ENCODE results near the gene MAN1C1. TPM values are rescaled to one million over a fixed set of nuclear protein-coding genes. Genes with fewer than 3 reads are reported as not detected.

Gene MAN1C1
- total and polyA plus RNA-seq, 9 of the 15 experiments (the other 6 are each of a cell fraction or from before 2014, with no cell fraction given) = 0.04 to 0.44 (median 0.10) TPM; not detected in 3

GRCh38 chr1:25831569-25832196 lies 215.1 kb downstream of the MAN1C1 start (continued):
- TF ChIP-seq ARID1B (IDR thresholded peaks at IDR 0.05) (peak; percentile 57; the same call in 1 of the 2 replicates), MIER1 (IDR thresholded peaks at IDR 0.05; ENCODE audit: low read depth) (no peak), DPF2 (IDR thresholded peaks at IDR 0.05) (peak; percentile 47; the same call in 1 of the 2 replicates), KLF13 (tag; IDR thresholded peaks at IDR 0.05; ENCODE audit: borderline replicate concordance, low read depth) (no peak), ZNF707 (CRISPR knock-in tag; conservative IDR thresholded peaks at IDR 0.05) (no peak), ZNF280A (IDR thresholded peaks at IDR 0.05; ENCODE audit: low read depth, partially characterized antibody) (no peak), CBX1 (IDR thresholded peaks at IDR 0.05; ENCODE audit: low read depth) (no peak), SMARCA4 (IDR thresholded peaks at IDR 0.05) (peak; percentile 44; the same call in 1 of the 2 replicates), CBFA2T3 (IDR thresholded peaks at IDR 0.05) (peak; percentile 45; the same call in 1 of the 2 replicates), KHSRP (IDR thresholded peaks at IDR 0.05) (no peak), SAFB2 (IDR thresholded peaks at IDR 0.05; ENCODE audit: borderline replicate concordance, low read depth, low read length, severe bottlenecking) (no peak), ZNF146 (CRISPR knock-in tag; IDR thresholded peaks at IDR 0.05; ENCODE audit: unreplicated experiment) (no peak), GTF2A2 (tag; IDR thresholded peaks at IDR 0.05) (no peak), ZFP36 (IDR thresholded peaks at IDR 0.05; ENCODE audit: low read depth, low read length, partially characterized antibody) (peak; percentile 29), KLF6 (CRISPR knock-in tag; IDR thresholded peaks at IDR 0.05; ENCODE audit: borderline replicate concordance) (no peak), POLR2A (conservative IDR thresholded peaks at IDR 0.05) (no peak), ZZZ3 (IDR thresholded peaks at IDR 0.05) (no peak), FOXO4 (CRISPR knock-in tag; IDR thresholded peaks at IDR 0.05) (no peak), ZBTB33 (CRISPR knock-in tag; IDR thresholded peaks at IDR 0.05) (no peak), DNMT1 (IDR thresholded peaks at IDR 0.05) (no peak), CBX3 (IDR thresholded peaks at IDR 0.05; ENCODE audit: borderline replicate concordance in 1 of 2, low read length in 2 of 2) (no peak), HMG20B (CRISPR knock-in tag; IDR thresholded peaks at IDR 0.05) (no peak), ERF (CRISPR knock-in tag; IDR thresholded peaks at IDR 0.05) (no peak), ZNF644 (tag; IDR thresholded peaks at IDR 0.05; ENCODE audit: low read depth) (no peak), ZBTB12 (CRISPR knock-in tag; IDR thresholded peaks at IDR 0.05) (no peak)
